Mucosa of descending colon (tissue), 3 donors: ENCODE results near the gene ASH1L. TPM values are rescaled to one million over a fixed set of nuclear protein-coding genes. Genes with fewer than 3 reads are reported as not detected.

Experiments used
- ATAC-seq: fragments of 200-7000 bp; cut with Tn5 transposase; one replicate; pipeline ENCODE4 v1.9.1; 2020; ENCODE audit warnings: mild to moderate bottlenecking, moderate library complexity
- DNase-seq, 3 donors: peaks; one replicate each; pipeline ENCODE4 v3.0.0-alpha.2; 2020
- H3K36me3 ChIP-seq: fragments of 200-600 bp; one replicate; pipeline ENCODE4 v1.8.0; 2021; ENCODE audit warnings: low read depth, mild to moderate bottlenecking
- H3K4me1 ChIP-seq: fragments of 200-600 bp; one replicate; pipeline ENCODE4 v1.8.0; 2021; ENCODE audit warnings: low read depth, mild to moderate bottlenecking
- H3K4me3 ChIP-seq: fragments of 200-600 bp; one replicate; pipeline ENCODE4 v1.8.0; 2021; ENCODE audit warnings: mild to moderate bottlenecking
- H3K9me3 ChIP-seq: fragments of 200-600 bp; one replicate; pipeline ENCODE4 v1.8.0; 2021; ENCODE audit warnings: mild to moderate bottlenecking
- intact Hi-C, 2 donors: fragments of 100-400 bp; cut with DNase I in 1 of 2; cut with micrococcal nuclease in 1 of 2; formaldehyde crosslinking; loops; one replicate each; pipeline versions ENCODE4 v1.11.0 to v1.11.1; 2022; cut with DNase I, micrococcal nuclease
- total RNA-seq, 3 donors: library from RNA; stranded (reverse); fragmentation: NEBNext Ultra II Directional in 2 of 3; extraction: Animal tissue kit (Norgen Biotek cat#: 25700) in 2 of 3; gene quantifications; one replicate each; pipeline versions ENCODE4 v1.2.1 to v1.2.4, GENCODE V29; 2021 to 2023
- TF ChIP-seq, protein P1 (sequence below): fragments of 200-600 bp; IDR thresholded peaks from one replicate; pipeline ENCODE4 v1.8.0; 2022; ENCODE audit warnings: antibody characterized with exemption, mild to moderate bottlenecking
- donor health status: DM: no; HTN: no; CAD: no; lungs with moderate emphysema.
- donor health status: DM: no; HTN: no; CAD: no.
- donor health status: DM: no; HTN: yes; CAD: no.

The ASH1L gene
- total RNA-seq, 3 donors from 2014 or later = 50.4 to 100 (median 64.4) TPM

DNA sequence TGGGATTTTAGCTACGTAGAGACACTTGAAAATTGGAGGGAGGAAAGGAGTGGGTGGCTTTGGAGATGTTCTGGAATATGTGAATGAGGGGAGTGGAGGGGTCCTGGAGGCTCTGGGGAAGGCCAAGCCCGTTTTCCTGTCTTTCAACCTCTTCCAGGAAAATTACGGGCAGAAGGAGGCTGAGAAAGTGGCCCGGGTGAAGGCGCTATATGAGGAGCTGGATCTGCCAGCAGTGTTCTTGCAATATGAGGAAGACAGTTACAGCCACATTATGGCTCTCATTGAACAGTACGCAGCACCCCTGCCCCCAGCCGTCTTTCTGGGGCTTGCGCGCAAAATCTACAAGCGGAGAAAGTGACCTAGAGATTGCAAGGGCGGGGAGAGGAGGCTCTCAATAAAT lies 242.4 kb downstream of the ASH1L start:
- DNase-seq = no peak
- Histone ChIP-seq H3K4me3 (no peak overlapping the region), H3K36me3 (no peaks in the 10 kb centered on the region), H3K9me3 (no peaks in the 10 kb centered on the region), H3K4me1 (peaks cover 34% of the 10 kb centered on the region)
- ATAC-seq = no peak
- intact Hi-C loops = loop anchor here (10.0 kb wide), 2 partner anchors 45 to 65 kb away; partner anchors contain the start of genes CLK2 (in 1 of the 2), ENTREP3 (in 1 of the 2) and HCN3 (in 1 of the 2)
- TF ChIP-seq, protein P1, sequence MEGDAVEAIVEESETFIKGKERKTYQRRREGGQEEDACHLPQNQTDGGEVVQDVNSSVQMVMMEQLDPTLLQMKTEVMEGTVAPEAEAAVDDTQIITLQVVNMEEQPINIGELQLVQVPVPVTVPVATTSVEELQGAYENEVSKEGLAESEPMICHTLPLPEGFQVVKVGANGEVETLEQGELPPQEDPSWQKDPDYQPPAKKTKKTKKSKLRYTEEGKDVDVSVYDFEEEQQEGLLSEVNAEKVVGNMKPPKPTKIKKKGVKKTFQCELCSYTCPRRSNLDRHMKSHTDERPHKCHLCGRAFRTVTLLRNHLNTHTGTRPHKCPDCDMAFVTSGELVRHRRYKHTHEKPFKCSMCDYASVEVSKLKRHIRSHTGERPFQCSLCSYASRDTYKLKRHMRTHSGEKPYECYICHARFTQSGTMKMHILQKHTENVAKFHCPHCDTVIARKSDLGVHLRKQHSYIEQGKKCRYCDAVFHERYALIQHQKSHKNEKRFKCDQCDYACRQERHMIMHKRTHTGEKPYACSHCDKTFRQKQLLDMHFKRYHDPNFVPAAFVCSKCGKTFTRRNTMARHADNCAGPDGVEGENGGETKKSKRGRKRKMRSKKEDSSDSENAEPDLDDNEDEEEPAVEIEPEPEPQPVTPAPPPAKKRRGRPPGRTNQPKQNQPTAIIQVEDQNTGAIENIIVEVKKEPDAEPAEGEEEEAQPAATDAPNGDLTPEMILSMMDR = no peak

DNA sequence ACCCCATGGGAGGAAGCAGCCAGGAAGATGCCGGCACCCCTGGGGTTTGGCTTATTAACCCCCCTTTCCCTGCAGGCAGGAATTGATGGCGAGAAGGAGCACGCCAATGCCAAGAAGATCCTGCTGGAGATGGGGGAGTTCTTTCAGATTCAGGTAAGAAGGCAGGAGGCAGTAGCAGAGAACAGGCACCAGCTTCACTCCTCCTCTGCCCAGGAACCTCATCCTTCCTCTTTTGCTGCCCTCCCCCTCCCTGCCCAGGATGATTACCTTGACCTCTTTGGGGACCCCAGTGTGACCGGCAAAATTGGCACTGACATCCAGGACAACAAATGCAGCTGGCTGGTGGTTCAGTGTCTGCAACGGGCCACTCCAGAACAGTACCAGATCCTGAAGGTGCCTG lies 243.1 kb downstream of the ASH1L start:
- TF ChIP-seq, protein P1 = no peak
- Histone ChIP-seq H3K4me3 (no peak overlapping the region), H3K4me1 (peaks cover 32% of the 10 kb centered on the region), H3K36me3 (no peaks in the 10 kb centered on the region), H3K9me3 (no peaks in the 10 kb centered on the region)
- ATAC-seq (no peak), DNase-seq (no peak)
- intact Hi-C loops = no loop called here

DNA sequence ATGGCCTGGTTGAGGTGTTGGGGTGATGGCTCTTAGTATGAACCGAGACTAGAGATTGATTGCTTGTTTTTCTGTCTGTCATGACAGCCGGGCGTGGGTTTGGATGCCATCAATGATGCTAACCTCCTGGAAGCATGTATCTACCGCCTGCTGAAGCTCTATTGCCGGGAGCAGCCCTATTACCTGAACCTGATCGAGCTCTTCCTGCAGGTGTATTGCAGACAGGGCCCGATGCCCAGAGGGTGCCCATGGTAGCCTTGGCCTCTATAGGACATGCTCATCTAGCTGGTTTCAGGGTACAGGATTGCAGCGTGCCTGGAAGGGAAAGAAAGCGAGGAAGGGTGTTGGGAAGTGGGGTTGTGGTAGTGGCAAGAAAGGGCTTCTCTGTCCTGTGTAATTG lies 244.5 kb downstream of the ASH1L start:
- H3K9me3 ChIP-seq = no peaks in the 10 kb centered on the region
- peaks cover 32% of the 10 kb centered on the region for H3K4me1 ChIP-seq
- H3K36me3 ChIP-seq = no peaks in the 10 kb centered on the region
- TF ChIP-seq, protein P1 = no peak
- intact Hi-C loops = no loop called here
- H3K4me3 ChIP-seq = no peak overlapping the region
- ATAC-seq = no peak
- DNase-seq = no peak

DNA sequence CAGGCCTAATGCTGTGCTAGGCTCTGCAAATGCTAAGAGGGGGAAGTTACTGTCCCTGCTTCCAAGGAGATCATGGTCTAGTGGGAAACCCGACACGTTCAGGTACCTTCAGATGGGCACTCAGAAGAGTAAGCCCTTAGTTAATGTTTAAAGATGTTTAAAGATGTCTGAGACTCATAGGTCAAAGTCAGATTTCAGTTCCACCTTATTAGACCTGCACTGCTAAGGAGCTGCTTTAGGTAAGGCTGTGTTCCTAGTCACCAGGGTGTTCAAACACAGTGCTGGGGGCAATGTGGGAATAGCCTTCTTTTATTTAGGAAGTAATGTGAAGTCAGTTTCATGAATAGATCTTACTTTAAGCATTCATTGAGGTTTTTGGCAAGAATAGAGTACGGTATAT lies 245.7 kb downstream of the ASH1L start:
- TF ChIP-seq, protein P1 = no peak
- intact Hi-C loops = no loop called here
- H3K4me3 ChIP-seq = no peak overlapping the region
- H3K36me3 ChIP-seq = no peaks in the 10 kb centered on the region
- DNase-seq (no peak), ATAC-seq (peak; percentile 51)
- peaks cover 21% of the 10 kb centered on the region for H3K4me1 ChIP-seq
- H3K9me3 ChIP-seq = no peaks in the 10 kb centered on the region

DNA sequence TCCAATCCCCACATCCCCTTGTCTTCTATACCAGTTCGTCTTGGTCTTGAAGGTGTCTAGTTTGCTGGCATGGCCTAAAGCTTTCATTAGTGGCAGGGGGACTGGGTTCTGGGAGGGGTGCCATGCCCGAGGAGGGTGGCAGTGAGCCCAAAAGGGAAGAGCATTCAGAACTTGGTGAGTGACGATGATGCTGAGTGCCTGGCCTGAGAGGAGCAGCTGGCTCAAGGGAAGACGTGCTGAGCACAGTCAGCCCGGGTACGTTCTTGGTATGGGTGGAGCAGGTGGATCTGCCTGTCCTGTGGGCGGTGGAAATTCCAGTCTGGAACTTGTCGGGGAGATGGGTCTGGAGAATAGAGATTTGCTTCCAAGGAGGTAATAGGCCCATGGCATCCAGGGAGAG lies 249.3 kb downstream of the ASH1L start:
- H3K4me3 ChIP-seq = no peak overlapping the region
- TF ChIP-seq, protein P1 = no peak
- no peaks in the 10 kb centered on the region for H3K9me3 ChIP-seq
- DNase-seq = no peak
- ATAC-seq = no peak
- intact Hi-C loops = no loop called here
- H3K36me3 ChIP-seq = peaks cover 3% of the 10 kb centered on the region
- H3K4me1 ChIP-seq = peaks cover 19% of the 10 kb centered on the region
